K562 (cell line): ENCODE measurements around the gene ERP27.

Source experiments
- CTCF ChIP-seq, 3 experiments: IDR thresholded peaks in 2 of 3; conservative IDR thresholded peaks in 1 of 3; 2 replicates each; pipeline ENCODE4 v1.5.1; 2011 to 2012; ENCODE audit warnings: low read length in 3 of 3, mild to moderate bottlenecking in 3 of 3, control low read depth in 2 of 3, improper control_type of control experiment in 1 of 3, inconsistent platforms in 1 of 3, low read depth in 1 of 3, mixed read lengths in 1 of 3, moderate library complexity in 1 of 3; ENCODE audit not compliant: insufficient read depth in 2 of 3
- NFYB ChIP-seq: IDR thresholded peaks from 2 replicates; pipeline ENCODE4 v1.6.1; 2011; ENCODE audit warnings: mild to moderate bottlenecking, moderate library complexity; ENCODE audit not compliant: insufficient read length; ENCODE audit errors: extremely low read depth
- POLR2AphosphoS5 ChIP-seq: IDR thresholded peaks from 2 replicates; pipeline ENCODE4 v1.6.1; 2011; ENCODE audit warnings: mild to moderate bottlenecking, low read depth, low read length, moderate library complexity; ENCODE audit not compliant: control insufficient read depth, insufficient read depth
- SPI1 ChIP-seq: IDR thresholded peaks from 2 replicates; pipeline ENCODE4 v1.6.1; 2011; ENCODE audit warnings: low read depth, low read length, control low read depth, borderline replicate concordance
- SUPT5H ChIP-seq: fragments of 450-650 bp; IDR thresholded peaks from 2 replicates; pipeline ENCODE4 v1.6.1; 2016
- ZNF589 ChIP-seq: fragments of 200-800 bp; sonication (Bioruptor generic); IDR thresholded peaks from 2 replicates; pipeline ENCODE4 v1.6.1; 2016; ENCODE audit warnings: low read depth, missing genetic modification characterization, missing compliant biosample characterization

GRCh38 chr12:14885718-14886221, 52.6 kb downstream of the ERP27 start, which contains the start of gene MGP:
- no peak for TF ChIP-seq POLR2AphosphoS5
- no peak for TF ChIP-seq NFYB
- TF ChIP-seq CTCF (IDR thresholded peaks at IDR 0.05 in 2 of 3, conservative IDR thresholded peaks at IDR 0.05 in 1 of 3; ENCODE audit: insufficient read depth in 2 of 3, low read depth in 1 of 3, low read length in 3 of 3): no peak
- TF ChIP-seq ZNF589 (CRISPR knock-in tag): no peak
- no peak for TF ChIP-seq SPI1
- no peak for TF ChIP-seq SUPT5H
